ENCODE measurements around the gene PRKCH.

The PRKCH gene

DNA sequence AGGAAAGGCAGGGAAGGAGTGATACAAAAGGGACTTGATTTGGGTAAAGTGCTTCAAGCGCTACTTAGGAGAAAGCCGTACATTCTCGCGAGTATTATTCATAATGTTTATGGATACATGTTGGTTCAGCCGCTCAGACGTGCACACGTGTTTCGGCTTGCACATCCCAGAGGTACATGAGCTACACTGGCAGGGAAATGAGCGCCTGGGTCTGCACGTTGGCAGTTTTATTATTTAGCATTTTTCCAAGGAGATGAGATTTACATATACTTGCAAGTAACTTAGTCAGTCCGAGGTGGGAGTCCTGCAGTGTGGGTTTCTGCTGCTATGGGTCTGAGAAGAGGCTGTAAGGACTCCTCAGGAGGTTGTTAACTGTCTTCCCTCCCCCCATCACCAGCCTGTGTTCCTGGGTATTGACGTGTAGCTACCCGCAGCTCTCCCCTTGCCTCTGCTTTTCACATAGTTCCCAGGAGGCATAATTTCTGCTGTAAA is 1.5 kb downstream of the PRKCH start (continued):
- TF ChIP-seq, protein P1, sequence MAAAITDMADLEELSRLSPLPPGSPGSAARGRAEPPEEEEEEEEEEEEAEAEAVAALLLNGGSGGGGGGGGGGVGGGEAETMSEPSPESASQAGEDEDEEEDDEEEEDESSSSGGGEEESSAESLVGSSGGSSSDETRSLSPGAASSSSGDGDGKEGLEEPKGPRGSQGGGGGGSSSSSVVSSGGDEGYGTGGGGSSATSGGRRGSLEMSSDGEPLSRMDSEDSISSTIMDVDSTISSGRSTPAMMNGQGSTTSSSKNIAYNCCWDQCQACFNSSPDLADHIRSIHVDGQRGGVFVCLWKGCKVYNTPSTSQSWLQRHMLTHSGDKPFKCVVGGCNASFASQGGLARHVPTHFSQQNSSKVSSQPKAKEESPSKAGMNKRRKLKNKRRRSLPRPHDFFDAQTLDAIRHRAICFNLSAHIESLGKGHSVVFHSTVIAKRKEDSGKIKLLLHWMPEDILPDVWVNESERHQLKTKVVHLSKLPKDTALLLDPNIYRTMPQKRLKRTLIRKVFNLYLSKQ (tag by site-specific recombination; IDR thresholded peaks at IDR 0.05; ENCODE audit: borderline replicate concordance) = no peak
- TF ChIP-seq ZNF2 (tag by site-specific recombination; IDR thresholded peaks at IDR 0.05) (0 out of 2 replicates have a peak, but pooled peaks have one; percentile 13), ZNF585B (tag by site-specific recombination; IDR thresholded peaks at IDR 0.05) (no peak), ZNF777 (tag by site-specific recombination; IDR thresholded peaks at IDR 0.05; ENCODE audit: borderline replicate concordance) (no peak), ZNF184 (tag by site-specific recombination; IDR thresholded peaks at IDR 0.05) (no peak), ZNF354C (tag by site-specific recombination; IDR thresholded peaks at IDR 0.05; ENCODE audit: borderline replicate concordance, low read depth) (no peak), MYNN (tag by site-specific recombination; IDR thresholded peaks at IDR 0.05; ENCODE audit: borderline replicate concordance) (no peak), ZNF274 (IDR thresholded peaks at IDR 0.05; ENCODE audit: low read length) (no peak), ZNF274 (tag by site-specific recombination; IDR thresholded peaks at IDR 0.05; ENCODE audit: borderline replicate concordance) (no peak), YY2 (tag by site-specific recombination; IDR thresholded peaks at IDR 0.05) (no peak), KLF7 (tag by site-specific recombination; IDR thresholded peaks at IDR 0.05; ENCODE audit: borderline replicate concordance) (no peak), ZNF623 (tag by site-specific recombination; IDR thresholded peaks at IDR 0.05) (no peak), ZNF624 (tag by site-specific recombination; IDR thresholded peaks at IDR 0.05) (no peak), ZNF157 (tag by site-specific recombination; IDR thresholded peaks at IDR 0.05) (no peak), ZBTB48 (tag by site-specific recombination; IDR thresholded peaks at IDR 0.05) (no peak)
- TF ChIP-seq, protein P2, sequence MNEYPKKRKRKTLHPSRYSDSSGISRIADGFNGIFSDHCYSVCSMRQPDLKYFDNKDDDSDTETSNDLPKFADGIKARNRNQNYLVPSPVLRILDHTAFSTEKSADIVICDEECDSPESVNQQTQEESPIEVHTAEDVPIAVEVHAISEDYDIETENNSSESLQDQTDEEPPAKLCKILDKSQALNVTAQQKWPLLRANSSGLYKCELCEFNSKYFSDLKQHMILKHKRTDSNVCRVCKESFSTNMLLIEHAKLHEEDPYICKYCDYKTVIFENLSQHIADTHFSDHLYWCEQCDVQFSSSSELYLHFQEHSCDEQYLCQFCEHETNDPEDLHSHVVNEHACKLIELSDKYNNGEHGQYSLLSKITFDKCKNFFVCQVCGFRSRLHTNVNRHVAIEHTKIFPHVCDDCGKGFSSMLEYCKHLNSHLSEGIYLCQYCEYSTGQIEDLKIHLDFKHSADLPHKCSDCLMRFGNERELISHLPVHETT (tag by site-specific recombination; IDR thresholded peaks at IDR 0.05) = no peak
- TF ChIP-seq, protein P3, sequence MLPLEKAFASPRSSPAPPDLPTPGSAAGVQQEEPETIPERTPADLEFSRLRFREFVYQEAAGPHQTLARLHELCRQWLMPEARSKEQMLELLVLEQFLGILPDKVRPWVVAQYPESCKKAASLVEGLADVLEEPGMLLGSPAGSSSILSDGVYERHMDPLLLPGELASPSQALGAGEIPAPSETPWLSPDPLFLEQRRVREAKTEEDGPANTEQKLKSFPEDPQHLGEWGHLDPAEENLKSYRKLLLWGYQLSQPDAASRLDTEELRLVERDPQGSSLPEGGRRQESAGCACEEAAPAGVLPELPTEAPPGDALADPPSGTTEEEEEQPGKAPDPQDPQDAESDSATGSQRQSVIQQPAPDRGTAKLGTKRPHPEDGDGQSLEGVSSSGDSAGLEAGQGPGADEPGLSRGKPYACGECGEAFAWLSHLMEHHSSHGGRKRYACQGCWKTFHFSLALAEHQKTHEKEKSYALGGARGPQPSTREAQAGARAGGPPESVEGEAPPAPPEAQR (tag by site-specific recombination; IDR thresholded peaks at IDR 0.05) = no peak
- TF ChIP-seq, protein P4, sequence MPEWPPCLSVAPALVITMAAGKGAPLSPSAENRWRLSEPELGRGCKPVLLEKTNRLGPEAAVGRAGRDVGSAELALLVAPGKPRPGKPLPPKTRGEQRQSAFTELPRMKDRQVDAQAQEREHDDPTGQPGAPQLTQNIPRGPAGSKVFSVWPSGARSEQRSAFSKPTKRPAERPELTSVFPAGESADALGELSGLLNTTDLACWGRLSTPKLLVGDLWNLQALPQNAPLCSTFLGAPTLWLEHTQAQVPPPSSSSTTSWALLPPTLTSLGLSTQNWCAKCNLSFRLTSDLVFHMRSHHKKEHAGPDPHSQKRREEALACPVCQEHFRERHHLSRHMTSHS (tag by site-specific recombination; IDR thresholded peaks at IDR 0.05) = no peak
- TF ChIP-seq, protein P5, sequence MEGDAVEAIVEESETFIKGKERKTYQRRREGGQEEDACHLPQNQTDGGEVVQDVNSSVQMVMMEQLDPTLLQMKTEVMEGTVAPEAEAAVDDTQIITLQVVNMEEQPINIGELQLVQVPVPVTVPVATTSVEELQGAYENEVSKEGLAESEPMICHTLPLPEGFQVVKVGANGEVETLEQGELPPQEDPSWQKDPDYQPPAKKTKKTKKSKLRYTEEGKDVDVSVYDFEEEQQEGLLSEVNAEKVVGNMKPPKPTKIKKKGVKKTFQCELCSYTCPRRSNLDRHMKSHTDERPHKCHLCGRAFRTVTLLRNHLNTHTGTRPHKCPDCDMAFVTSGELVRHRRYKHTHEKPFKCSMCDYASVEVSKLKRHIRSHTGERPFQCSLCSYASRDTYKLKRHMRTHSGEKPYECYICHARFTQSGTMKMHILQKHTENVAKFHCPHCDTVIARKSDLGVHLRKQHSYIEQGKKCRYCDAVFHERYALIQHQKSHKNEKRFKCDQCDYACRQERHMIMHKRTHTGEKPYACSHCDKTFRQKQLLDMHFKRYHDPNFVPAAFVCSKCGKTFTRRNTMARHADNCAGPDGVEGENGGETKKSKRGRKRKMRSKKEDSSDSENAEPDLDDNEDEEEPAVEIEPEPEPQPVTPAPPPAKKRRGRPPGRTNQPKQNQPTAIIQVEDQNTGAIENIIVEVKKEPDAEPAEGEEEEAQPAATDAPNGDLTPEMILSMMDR (tag by site-specific recombination; IDR thresholded peaks at IDR 0.05) = no peak
- TF ChIP-seq, protein P6, sequence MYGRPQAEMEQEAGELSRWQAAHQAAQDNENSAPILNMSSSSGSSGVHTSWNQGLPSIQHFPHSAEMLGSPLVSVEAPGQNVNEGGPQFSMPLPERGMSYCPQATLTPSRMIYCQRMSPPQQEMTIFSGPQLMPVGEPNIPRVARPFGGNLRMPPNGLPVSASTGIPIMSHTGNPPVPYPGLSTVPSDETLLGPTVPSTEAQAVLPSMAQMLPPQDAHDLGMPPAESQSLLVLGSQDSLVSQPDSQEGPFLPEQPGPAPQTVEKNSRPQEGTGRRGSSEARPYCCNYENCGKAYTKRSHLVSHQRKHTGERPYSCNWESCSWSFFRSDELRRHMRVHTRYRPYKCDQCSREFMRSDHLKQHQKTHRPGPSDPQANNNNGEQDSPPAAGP (tag by site-specific recombination; IDR thresholded peaks at IDR 0.05) = peak; percentile 46; the same call in 1 of the 2 replicates
- TF ChIP-seq, protein P7, sequence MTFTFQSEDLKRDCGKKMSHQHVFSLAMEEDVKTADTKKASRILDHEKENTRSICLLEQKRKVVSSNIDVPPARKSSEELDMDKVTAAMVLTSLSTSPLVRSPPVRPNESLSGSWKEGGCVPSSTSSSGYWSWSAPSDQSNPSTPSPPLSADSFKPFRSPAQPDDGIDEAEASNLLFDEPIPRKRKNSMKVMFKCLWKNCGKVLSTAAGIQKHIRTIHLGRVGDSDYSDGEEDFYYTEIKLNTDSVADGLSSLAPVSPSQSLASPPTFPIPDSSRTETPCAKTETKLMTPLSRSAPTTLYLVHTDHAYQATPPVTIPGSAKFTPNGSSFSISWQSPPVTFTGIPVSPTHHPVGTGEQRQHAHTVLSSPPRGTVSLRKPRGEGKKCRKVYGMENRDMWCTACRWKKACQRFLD (tag by site-specific recombination; IDR thresholded peaks at IDR 0.05) = no peak
- TF ChIP-seq, protein P8, sequence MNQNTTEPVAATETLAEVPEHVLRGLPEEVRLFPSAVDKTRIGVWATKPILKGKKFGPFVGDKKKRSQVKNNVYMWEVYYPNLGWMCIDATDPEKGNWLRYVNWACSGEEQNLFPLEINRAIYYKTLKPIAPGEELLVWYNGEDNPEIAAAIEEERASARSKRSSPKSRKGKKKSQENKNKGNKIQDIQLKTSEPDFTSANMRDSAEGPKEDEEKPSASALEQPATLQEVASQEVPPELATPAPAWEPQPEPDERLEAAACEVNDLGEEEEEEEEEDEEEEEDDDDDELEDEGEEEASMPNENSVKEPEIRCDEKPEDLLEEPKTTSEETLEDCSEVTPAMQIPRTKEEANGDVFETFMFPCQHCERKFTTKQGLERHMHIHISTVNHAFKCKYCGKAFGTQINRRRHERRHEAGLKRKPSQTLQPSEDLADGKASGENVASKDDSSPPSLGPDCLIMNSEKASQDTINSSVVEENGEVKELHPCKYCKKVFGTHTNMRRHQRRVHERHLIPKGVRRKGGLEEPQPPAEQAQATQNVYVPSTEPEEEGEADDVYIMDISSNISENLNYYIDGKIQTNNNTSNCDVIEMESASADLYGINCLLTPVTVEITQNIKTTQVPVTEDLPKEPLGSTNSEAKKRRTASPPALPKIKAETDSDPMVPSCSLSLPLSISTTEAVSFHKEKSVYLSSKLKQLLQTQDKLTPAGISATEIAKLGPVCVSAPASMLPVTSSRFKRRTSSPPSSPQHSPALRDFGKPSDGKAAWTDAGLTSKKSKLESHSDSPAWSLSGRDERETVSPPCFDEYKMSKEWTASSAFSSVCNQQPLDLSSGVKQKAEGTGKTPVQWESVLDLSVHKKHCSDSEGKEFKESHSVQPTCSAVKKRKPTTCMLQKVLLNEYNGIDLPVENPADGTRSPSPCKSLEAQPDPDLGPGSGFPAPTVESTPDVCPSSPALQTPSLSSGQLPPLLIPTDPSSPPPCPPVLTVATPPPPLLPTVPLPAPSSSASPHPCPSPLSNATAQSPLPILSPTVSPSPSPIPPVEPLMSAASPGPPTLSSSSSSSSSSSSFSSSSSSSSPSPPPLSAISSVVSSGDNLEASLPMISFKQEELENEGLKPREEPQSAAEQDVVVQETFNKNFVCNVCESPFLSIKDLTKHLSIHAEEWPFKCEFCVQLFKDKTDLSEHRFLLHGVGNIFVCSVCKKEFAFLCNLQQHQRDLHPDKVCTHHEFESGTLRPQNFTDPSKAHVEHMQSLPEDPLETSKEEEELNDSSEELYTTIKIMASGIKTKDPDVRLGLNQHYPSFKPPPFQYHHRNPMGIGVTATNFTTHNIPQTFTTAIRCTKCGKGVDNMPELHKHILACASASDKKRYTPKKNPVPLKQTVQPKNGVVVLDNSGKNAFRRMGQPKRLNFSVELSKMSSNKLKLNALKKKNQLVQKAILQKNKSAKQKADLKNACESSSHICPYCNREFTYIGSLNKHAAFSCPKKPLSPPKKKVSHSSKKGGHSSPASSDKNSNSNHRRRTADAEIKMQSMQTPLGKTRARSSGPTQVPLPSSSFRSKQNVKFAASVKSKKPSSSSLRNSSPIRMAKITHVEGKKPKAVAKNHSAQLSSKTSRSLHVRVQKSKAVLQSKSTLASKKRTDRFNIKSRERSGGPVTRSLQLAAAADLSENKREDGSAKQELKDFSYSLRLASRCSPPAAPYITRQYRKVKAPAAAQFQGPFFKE (tag by site-specific recombination; IDR thresholded peaks at IDR 0.05; ENCODE audit: borderline replicate concordance) = no peak
- TF ChIP-seq, protein P9, sequence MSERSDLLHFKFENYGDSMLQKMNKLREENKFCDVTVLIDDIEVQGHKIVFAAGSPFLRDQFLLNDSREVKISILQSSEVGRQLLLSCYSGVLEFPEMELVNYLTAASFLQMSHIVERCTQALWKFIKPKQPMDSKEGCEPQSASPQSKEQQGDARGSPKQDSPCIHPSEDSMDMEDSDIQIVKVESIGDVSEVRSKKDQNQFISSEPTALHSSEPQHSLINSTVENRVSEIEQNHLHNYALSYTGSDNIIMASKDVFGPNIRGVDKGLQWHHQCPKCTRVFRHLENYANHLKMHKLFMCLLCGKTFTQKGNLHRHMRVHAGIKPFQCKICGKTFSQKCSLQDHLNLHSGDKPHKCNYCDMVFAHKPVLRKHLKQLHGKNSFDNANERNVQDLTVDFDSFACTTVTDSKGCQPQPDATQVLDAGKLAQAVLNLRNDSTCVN (tag by site-specific recombination; optimal IDR thresholded peaks at IDR 0.05) = no peak
